Loucy (cell line): Measurements from ENCODE around the gene CEP70.

ENCODE experiments used
- H2AFZ ChIP-seq: fragments of 200-600 bp; sonication (generic); 2 replicates; pipeline ENCODE4 v1.6.0; 2016; ENCODE audit warnings: antibody characterized with exemption, mild to moderate bottlenecking, low read length, moderate library complexity
- H3F3A ChIP-seq: fragments of 200-600 bp; 2 replicates; pipeline ENCODE4 v1.6.0; 2016; ENCODE audit warnings: antibody characterized with exemption, low read depth, mild to moderate bottlenecking
- H3K27me3 ChIP-seq: fragments of 200-600 bp; sonication (generic); 2 replicates; pipeline ENCODE4 v1.6.1; 2014; ENCODE audit warnings: low read length, mild to moderate bottlenecking; ENCODE audit not compliant: insufficient read depth, poor library complexity, severe bottlenecking
- H3K36me3 ChIP-seq: fragments of 200-600 bp; sonication (generic); 2 replicates; pipeline ENCODE4 v1.6.1; 2016; ENCODE audit warnings: low read length; ENCODE audit not compliant: insufficient read depth
- H3K4me1 ChIP-seq: fragments of 200-600 bp; sonication (generic); 2 replicates; pipeline ENCODE4 v1.5.1; 2014; ENCODE audit warnings: low read length, mild to moderate bottlenecking; ENCODE audit not compliant: insufficient read depth, poor library complexity, severe bottlenecking
- H3K4me2 ChIP-seq: fragments of 200-600 bp; sonication (generic); 2 replicates; pipeline ENCODE4 v1.6.0; 2014; ENCODE audit warnings: antibody characterized with exemption, low read length, low read depth, mild to moderate bottlenecking; ENCODE audit not compliant: poor library complexity, severe bottlenecking
- H3K4me3 ChIP-seq: fragments of 200-600 bp; sonication (generic); 2 replicates; pipeline ENCODE4 v1.5.1; 2014; ENCODE audit warnings: low read length, mild to moderate bottlenecking, mixed read lengths; ENCODE audit not compliant: poor library complexity, severe bottlenecking
- H3K79me2 ChIP-seq: fragments of 200-600 bp; sonication (generic); 2 replicates; pipeline ENCODE4 v1.6.1; 2014; ENCODE audit warnings: low read length; ENCODE audit not compliant: insufficient read depth
- H3K9ac ChIP-seq: fragments of 200-600 bp; sonication (generic); 2 replicates; pipeline ENCODE4 v1.6.0; 2014; ENCODE audit warnings: mild to moderate bottlenecking, low read depth, low read length, moderate library complexity; ENCODE audit not compliant: poor library complexity, severe bottlenecking
- H3K9me2 ChIP-seq: fragments of 200-600 bp; sonication (generic); replicated peaks from 2 replicates; pipeline ENCODE4 v1.6.1; 2016; ENCODE audit warnings: low read depth, low read length, mixed read lengths
- H3K9me3 ChIP-seq: fragments of 200-600 bp; sonication (generic); 2 replicates; pipeline ENCODE4 v1.6.1; 2014; ENCODE audit warnings: mild to moderate bottlenecking, antibody characterized with exemption, low read length, low read depth; ENCODE audit not compliant: insufficient read depth
- H4K20me1 ChIP-seq: fragments of 200-600 bp; sonication (generic); 2 replicates; pipeline ENCODE4 v1.6.0; 2014; ENCODE audit warnings: antibody characterized with exemption, low read length, mild to moderate bottlenecking; ENCODE audit not compliant: insufficient read depth, poor library complexity, severe bottlenecking
- EZH2phosphoT487 ChIP-seq: fragments of 200-600 bp; IDR thresholded peaks from 2 replicates; pipeline ENCODE4 v1.6.1; 2018; ENCODE audit warnings: antibody characterized with exemption, mild to moderate bottlenecking, moderate library complexity, borderline replicate concordance
- TF ChIP-seq, protein P1 (sequence below): fragments of 200-600 bp; sonication (generic); conservative IDR thresholded peaks from 2 replicates; pipeline ENCODE4 v1.5.1; 2014; ENCODE audit warnings: mild to moderate bottlenecking, antibody characterized with exemption, low read length

Gene CEP70

DNA sequence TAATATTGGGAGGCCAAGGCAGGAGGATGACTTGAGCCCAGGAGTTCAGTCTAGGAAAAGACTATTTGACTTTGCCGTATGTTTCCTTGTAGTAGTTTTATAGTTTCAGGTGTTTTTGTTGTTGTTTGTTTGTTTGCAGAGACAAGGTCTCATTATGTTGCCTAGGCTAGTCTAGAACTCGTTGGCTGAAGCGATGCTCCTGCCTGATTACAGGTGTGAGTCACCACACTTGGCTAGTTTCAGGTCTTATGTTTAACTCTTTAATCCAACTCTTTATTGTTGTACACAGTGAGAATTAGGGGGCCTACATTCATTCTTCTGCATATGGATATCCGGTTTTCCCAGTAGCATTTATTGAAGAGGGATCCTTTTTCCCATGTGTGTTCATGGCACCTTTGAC, 46.5 kb upstream of the CEP70 start:
- Histone ChIP-seq H4K20me1 (no peaks in the 10 kb centered on the region), H3K9me2 (no peaks in the 10 kb centered on the region), H3K9ac (no peak overlapping the region), H3K36me3 (no peaks in the 10 kb centered on the region), H3K27me3 (no peaks in the 10 kb centered on the region), H3K4me2 (no peak overlapping the region), H3K79me2 (no peaks in the 10 kb centered on the region), H3K4me3 (no peak overlapping the region), H3F3A (no peaks in the 10 kb centered on the region), H3K4me1 (no peaks in the 10 kb centered on the region), H2AFZ (no peak overlapping the region), H3K9me3 (0 out of 2 replicates have a peak, but pooled peaks cover under 1% of the 10 kb centered on the region)
- TF ChIP-seq EZH2phosphoT487 = no peak
- TF ChIP-seq, protein P1, sequence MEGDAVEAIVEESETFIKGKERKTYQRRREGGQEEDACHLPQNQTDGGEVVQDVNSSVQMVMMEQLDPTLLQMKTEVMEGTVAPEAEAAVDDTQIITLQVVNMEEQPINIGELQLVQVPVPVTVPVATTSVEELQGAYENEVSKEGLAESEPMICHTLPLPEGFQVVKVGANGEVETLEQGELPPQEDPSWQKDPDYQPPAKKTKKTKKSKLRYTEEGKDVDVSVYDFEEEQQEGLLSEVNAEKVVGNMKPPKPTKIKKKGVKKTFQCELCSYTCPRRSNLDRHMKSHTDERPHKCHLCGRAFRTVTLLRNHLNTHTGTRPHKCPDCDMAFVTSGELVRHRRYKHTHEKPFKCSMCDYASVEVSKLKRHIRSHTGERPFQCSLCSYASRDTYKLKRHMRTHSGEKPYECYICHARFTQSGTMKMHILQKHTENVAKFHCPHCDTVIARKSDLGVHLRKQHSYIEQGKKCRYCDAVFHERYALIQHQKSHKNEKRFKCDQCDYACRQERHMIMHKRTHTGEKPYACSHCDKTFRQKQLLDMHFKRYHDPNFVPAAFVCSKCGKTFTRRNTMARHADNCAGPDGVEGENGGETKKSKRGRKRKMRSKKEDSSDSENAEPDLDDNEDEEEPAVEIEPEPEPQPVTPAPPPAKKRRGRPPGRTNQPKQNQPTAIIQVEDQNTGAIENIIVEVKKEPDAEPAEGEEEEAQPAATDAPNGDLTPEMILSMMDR = no peak

DNA sequence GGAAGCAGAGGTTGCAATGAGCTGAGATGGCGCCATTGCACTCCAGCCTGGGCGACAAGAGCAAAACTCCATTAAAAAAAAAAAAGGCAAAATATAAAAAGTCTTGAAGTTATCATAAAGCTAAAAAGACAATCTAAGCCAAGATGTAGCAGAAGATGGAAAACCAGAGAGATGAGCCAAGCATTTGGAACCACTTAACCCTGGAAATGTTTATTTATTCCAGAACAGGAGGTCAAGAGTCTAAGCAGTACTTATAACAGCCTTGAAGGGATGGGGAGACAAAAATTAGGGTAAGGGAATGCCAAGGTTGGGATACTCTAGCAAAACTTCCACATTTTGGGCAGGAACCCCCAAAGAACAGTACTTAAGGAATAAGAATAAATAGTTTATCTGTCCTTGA, 44.6 kb upstream of the CEP70 start:
- no peak overlapping the region for H3K4me2 ChIP-seq
- no peaks in the 10 kb centered on the region for H3K79me2 ChIP-seq
- H3K9ac ChIP-seq = no peak overlapping the region
- no peaks in the 10 kb centered on the region for H4K20me1 ChIP-seq
- TF ChIP-seq, protein P1 = no peak
- no peak for TF ChIP-seq EZH2phosphoT487
- H3K4me3 ChIP-seq = no peak overlapping the region
- peaks cover 5% of the 10 kb centered on the region; the same call in 1 of the 2 replicates for H3K36me3 ChIP-seq
- H2AFZ ChIP-seq = no peak overlapping the region
- no peaks in the 10 kb centered on the region for H3K4me1 ChIP-seq
- H3K27me3 ChIP-seq = no peaks in the 10 kb centered on the region
- no peaks in the 10 kb centered on the region for H3F3A ChIP-seq
- no peaks in the 10 kb centered on the region for H3K9me2 ChIP-seq
- H3K9me3 ChIP-seq = no peaks in the 10 kb centered on the region

DNA sequence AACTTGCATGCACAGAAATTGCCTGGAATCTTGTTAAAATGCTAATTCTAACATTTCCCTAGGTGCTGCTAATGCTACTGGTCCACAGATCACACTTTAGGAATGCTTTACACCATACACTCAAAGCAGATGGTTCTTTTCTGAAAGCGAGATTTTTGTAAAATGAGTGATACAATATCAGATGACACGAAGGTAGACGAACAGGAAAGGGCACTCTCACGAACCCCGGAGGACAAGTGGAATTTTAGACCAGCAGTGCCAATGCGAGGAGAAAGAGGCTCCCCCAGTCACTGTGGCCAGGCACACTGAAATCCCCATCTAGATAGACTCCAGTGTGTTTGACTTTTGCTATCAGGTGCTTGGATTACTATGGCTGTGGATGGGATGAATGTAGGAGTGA, 35.5 kb upstream of the CEP70 start:
- TF ChIP-seq, protein P1 = no peak
- TF ChIP-seq EZH2phosphoT487 = no peak
- Histone ChIP-seq H3K9me2 (no peaks in the 10 kb centered on the region), H3F3A (no peaks in the 10 kb centered on the region), H3K4me1 (no peaks in the 10 kb centered on the region), H3K9ac (no peak overlapping the region), H3K36me3 (peaks cover 54% of the 10 kb centered on the region), H4K20me1 (no peaks in the 10 kb centered on the region), H3K4me2 (no peak overlapping the region), H2AFZ (no peak overlapping the region), H3K27me3 (no peaks in the 10 kb centered on the region), H3K4me3 (no peak overlapping the region), H3K79me2 (no peaks in the 10 kb centered on the region), H3K9me3 (no peaks in the 10 kb centered on the region)
